Measurements from ENCODE around the gene ZFHX3. TPM values are rescaled to one million over a fixed set of nuclear protein-coding genes. Genes with fewer than 3 reads are reported as not detected.

Gene ZFHX3
- total and polyA plus RNA-seq, 2 donors (not counting 1 experiment from before 2014, with no cell fraction given) = 0.54 to 6.6 TPM

- Histone ChIP-seq H3K4me3 (ENCODE audit: control extremely low read depth in 1 of 5, extremely low read depth in 1 of 5, insufficient read depth in 1 of 5, low read depth in 2 of 5, low read length in 4 of 5) (no peak overlapping the region), H4K20me1 (ENCODE audit: control insufficient read depth, insufficient read depth, low read length, poor library complexity, severe bottlenecking) (no peaks in the 10 kb centered on the region), H3K4me2 (replicated peaks; ENCODE audit: low read depth, low read length, poor library complexity, severe bottlenecking) (no peak overlapping the region), H3K9ac (ENCODE audit: low read length) (no peak overlapping the region), H3K9me3 (ENCODE audit: control extremely low read depth in 1 of 3, control insufficient read depth in 2 of 3, insufficient read depth in 1 of 3, low read length in 2 of 3) (no peaks in the 10 kb centered on the region), H2AFZ (ENCODE audit: insufficient read depth, low read depth, low read length, poor library complexity, severe bottlenecking) (no peak overlapping the region), H3K4me1 (ENCODE audit: control insufficient read depth in 2 of 2, insufficient read depth in 2 of 2, low read length in 2 of 2) (no peaks in the 10 kb centered on the region), H3K36me3 (replicated peaks in 1 of 2; ENCODE audit: control extremely low read depth in 1 of 2, control insufficient read depth in 1 of 2, extremely low read depth in 1 of 2, insufficient read depth in 2 of 2, low read length in 1 of 2) (no peaks in the 10 kb centered on the region), H3K27ac (ENCODE audit: low read length in 2 of 2) (no peak overlapping the region), H3K79me2 (ENCODE audit: control insufficient read depth, insufficient read depth, low read length) (no peaks in the 10 kb centered on the region), H3K27me3 (replicated peaks in 1 of 4; ENCODE audit: control extremely low read depth in 1 of 4, control insufficient read depth in 3 of 4, insufficient read depth in 4 of 4, low read length in 3 of 4) (no peaks in the 10 kb centered on the region)
- Mint-ChIP-seq H3K4me1 (no peaks in the 10 kb centered on the region), H3K27me3 (no peaks in the 10 kb centered on the region), H3K9me3 (ENCODE audit: insufficient read depth) (no peaks in the 10 kb centered on the region), H3K27ac (no peak overlapping the region), H3K4me3 (no peak overlapping the region)
- DNase-seq (no peak), ATAC-seq (ENCODE audit: low read depth) (no peak)
- intact Hi-C loops (cut with micrococcal nuclease) = no loop called here
- CTCF ChIA-PET = no interaction called here
- WGBS (ENCODE audit: insufficient coverage) = 100% methylated on average over 1 of the region's 7 CpGs
- no peak for TF ChIP-seq EZH2 (IDR thresholded peaks at IDR 0.05; ENCODE audit: borderline replicate concordance, insufficient read depth, low read depth, low read length, poor library complexity, severe bottlenecking)
- TF ChIP-seq, protein P1, sequence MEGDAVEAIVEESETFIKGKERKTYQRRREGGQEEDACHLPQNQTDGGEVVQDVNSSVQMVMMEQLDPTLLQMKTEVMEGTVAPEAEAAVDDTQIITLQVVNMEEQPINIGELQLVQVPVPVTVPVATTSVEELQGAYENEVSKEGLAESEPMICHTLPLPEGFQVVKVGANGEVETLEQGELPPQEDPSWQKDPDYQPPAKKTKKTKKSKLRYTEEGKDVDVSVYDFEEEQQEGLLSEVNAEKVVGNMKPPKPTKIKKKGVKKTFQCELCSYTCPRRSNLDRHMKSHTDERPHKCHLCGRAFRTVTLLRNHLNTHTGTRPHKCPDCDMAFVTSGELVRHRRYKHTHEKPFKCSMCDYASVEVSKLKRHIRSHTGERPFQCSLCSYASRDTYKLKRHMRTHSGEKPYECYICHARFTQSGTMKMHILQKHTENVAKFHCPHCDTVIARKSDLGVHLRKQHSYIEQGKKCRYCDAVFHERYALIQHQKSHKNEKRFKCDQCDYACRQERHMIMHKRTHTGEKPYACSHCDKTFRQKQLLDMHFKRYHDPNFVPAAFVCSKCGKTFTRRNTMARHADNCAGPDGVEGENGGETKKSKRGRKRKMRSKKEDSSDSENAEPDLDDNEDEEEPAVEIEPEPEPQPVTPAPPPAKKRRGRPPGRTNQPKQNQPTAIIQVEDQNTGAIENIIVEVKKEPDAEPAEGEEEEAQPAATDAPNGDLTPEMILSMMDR (IDR thresholded peaks at IDR 0.05) = no peak
- POLR2A ChIA-PET = no interaction called here
Observed at GRCh38 chr16:72917051-72917450, 130.9 kb downstream of the ZFHX3 start.

GRCh38 chr16:72915331-72915730 lies 132.6 kb downstream of the ZFHX3 start:
- Histone ChIP-seq H3K9me3 (ENCODE audit: control extremely low read depth in 1 of 3, control insufficient read depth in 2 of 3, insufficient read depth in 1 of 3, low read length in 2 of 3) (no peaks in the 10 kb centered on the region), H3K27me3 (replicated peaks in 1 of 4; ENCODE audit: control extremely low read depth in 1 of 4, control insufficient read depth in 3 of 4, insufficient read depth in 4 of 4, low read length in 3 of 4) (no peaks in the 10 kb centered on the region), H3K4me3 (ENCODE audit: control extremely low read depth in 1 of 5, extremely low read depth in 1 of 5, insufficient read depth in 1 of 5, low read depth in 2 of 5, low read length in 4 of 5) (no peak overlapping the region), H4K20me1 (ENCODE audit: control insufficient read depth, insufficient read depth, low read length, poor library complexity, severe bottlenecking) (no peaks in the 10 kb centered on the region), H3K36me3 (replicated peaks in 1 of 2; ENCODE audit: control extremely low read depth in 1 of 2, control insufficient read depth in 1 of 2, extremely low read depth in 1 of 2, insufficient read depth in 2 of 2, low read length in 1 of 2) (no peaks in the 10 kb centered on the region), H3K9ac (ENCODE audit: low read length) (no peak overlapping the region), H2AFZ (ENCODE audit: insufficient read depth, low read depth, low read length, poor library complexity, severe bottlenecking) (no peak overlapping the region), H3K27ac (ENCODE audit: low read length in 2 of 2) (no peak overlapping the region), H3K4me2 (replicated peaks; ENCODE audit: low read depth, low read length, poor library complexity, severe bottlenecking) (no peak overlapping the region), H3K79me2 (ENCODE audit: control insufficient read depth, insufficient read depth, low read length) (no peaks in the 10 kb centered on the region), H3K4me1 (ENCODE audit: control insufficient read depth in 2 of 2, insufficient read depth in 2 of 2, low read length in 2 of 2) (no peaks in the 10 kb centered on the region)
- 95% methylated on average over 8 of the region's 10 CpGs for WGBS (ENCODE audit: insufficient coverage)
- no peak for DNase-seq
- POLR2A ChIA-PET = no interaction called here
- no peak for ATAC-seq (ENCODE audit: low read depth)
- CTCF ChIA-PET = no interaction called here
- intact Hi-C loops (cut with micrococcal nuclease) = no loop called here
- H3K27me3 Mint-ChIP-seq = no peaks in the 10 kb centered on the region
- H3K9me3 Mint-ChIP-seq (ENCODE audit: insufficient read depth) = no peaks in the 10 kb centered on the region
- no peak overlapping the region for H3K27ac Mint-ChIP-seq
- no peak for TF ChIP-seq EZH2 (IDR thresholded peaks at IDR 0.05; ENCODE audit: borderline replicate concordance, insufficient read depth, low read depth, low read length, poor library complexity, severe bottlenecking)
- TF ChIP-seq, protein P1 (IDR thresholded peaks at IDR 0.05) = no peak
- no peaks in the 10 kb centered on the region for H3K4me1 Mint-ChIP-seq
- no peak overlapping the region for H3K4me3 Mint-ChIP-seq

All from B cell (primary cell).